Activated CD8-positive, alpha-beta memory T cell treated with anti-CD3 and anti-CD28 coated beads, Interleukin-2, amount 50 U/mL, for 24 hours (primary cell): ENCODE data around the gene HMGN4.

Experiments
- DNase-seq: peaks from one replicate; pipeline ENCODE4 v3.0.0-alpha.2; 2020; ENCODE audit errors: extremely low read depth

HMGN4 gene

GRCh38 chr6:26577720-26578072 is 39.5 kb downstream of the HMGN4 start:
- no peak for DNase-seq

GRCh38 chr6:26578279-26578678 is 40.1 kb downstream of the HMGN4 start:
- no peak for DNase-seq

- DNase-seq: no peak
These were observed 40.6 kb downstream of the HMGN4 start for GRCh38 chr6:26578741-26579140.

DNA sequence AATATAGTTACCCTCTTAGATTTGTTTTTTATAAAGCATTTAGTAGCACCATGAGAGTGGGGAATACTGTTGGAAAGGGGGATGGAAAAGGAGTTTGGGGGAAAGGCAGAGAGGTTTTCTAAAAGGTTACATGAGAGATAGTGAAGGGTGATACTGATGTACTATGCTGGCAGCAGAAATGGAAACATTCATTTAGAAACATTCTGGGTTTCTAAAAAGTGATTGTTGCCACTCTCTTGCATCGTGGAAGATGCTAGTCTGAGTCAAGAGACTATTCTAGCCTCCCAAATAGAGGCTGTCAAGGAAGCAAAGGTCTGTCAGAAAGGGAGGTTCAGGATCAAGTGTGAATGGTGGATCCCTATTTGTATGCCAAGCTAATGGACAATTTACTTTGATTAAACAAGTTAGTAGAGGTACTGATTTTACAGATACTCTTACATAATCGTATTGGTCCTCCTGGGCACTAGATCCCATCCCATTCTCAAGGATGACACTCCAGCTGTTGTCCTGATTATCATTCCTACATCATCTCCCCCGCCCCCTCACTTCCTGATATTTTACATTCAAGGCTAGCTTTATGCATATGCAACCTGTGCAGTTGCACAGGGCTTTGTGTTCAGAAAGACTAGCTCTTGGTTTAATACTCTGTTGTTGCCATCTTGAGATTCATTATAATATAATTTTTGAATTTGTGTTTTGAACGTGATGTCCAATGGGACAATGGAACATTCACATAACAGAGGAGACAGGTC is 43.2 kb downstream of the HMGN4 start:
- DNase-seq: no peak

GRCh38 chr6:26588965-26589364 is 50.8 kb downstream of the HMGN4 start:
- DNase-seq: no peak

GRCh38 chr6:26592649-26593048 is 54.5 kb downstream of the HMGN4 start:
- DNase-seq: no peak

- no peak for DNase-seq
These were observed 55.3 kb downstream of the HMGN4 start for GRCh38 chr6:26593278-26594130.

GRCh38 chr6:26594131-26594498 is 55.9 kb downstream of the HMGN4 start:
- no peak for DNase-seq

- DNase-seq: peak; percentile 35
These were observed 56.8 kb downstream of the HMGN4 start for GRCh38 chr6:26594730-26595632.

DNA sequence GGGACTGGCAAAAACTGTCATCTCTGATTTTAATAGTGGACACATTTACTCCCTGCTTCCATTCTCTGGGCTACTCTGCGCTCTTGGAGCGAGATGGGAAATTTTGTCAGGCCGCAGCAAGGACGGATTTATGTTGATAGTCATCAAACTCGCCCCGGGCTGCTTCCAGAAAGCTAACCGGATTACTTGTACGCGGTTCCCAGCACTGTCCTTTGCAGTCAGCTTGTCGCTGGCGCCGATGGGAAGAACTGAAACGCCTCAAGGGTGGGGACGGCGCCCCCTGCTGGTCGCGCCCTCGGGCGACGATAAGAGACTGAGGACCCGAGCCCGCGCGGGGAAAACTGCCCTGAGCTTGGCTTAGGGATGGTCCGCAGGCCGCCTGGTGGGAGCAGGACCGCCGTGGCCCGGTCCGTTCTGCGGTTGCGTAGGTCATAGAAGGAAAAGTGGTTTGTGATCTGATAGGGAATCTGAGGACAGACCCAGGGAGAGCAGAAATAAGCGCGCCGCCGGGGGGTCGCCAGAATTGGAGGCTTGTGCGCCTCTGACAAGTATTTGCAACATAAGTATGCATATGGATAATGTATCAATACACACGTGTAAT is 57.6 kb downstream of the HMGN4 start:
- peak; percentile 63 for DNase-seq
